Measurements from ENCODE around the gene LIME1.
"Not testable (repeated sequence)": the region's sequence is repeated elsewhere in the genome, so short reads cannot be mapped to it uniquely, and the experiment has no call there.

LIME1 gene

GRCh38 chr20:63772781-63773518 is 36.5 kb downstream of the LIME1 start:
- no peak for DNase-seq (ENCODE audit: low spot score)

GRCh38 chr20:63773571-63774241 is 37.2 kb downstream of the LIME1 start:
- DNase-seq (ENCODE audit: low spot score): no peak

- DNase-seq (ENCODE audit: low spot score): no peak
Observed at GRCh38 chr20:63774306-63774705, 37.8 kb downstream of the LIME1 start.

- DNase-seq (ENCODE audit: low spot score): peak; percentile 48
Observed at GRCh38 chr20:63775096-63775978, 38.9 kb downstream of the LIME1 start.

GRCh38 chr20:63776875-63777274 is 40.4 kb downstream of the LIME1 start:
- not testable (repeated sequence) for DNase-seq (ENCODE audit: low spot score)

- no peak for DNase-seq (ENCODE audit: low spot score)
Observed at GRCh38 chr20:63777614-63778013, 41.1 kb downstream of the LIME1 start.

- no peak for DNase-seq (ENCODE audit: low spot score)
Observed at GRCh38 chr20:63778034-63778752, 41.7 kb downstream of the LIME1 start.

- no peak for DNase-seq (ENCODE audit: low spot score)
Observed at GRCh38 chr20:63778857-63779256, 42.4 kb downstream of the LIME1 start.

- no peak for DNase-seq (ENCODE audit: low spot score)
Observed at GRCh38 chr20:63781181-63781580, 44.7 kb downstream of the LIME1 start.

GRCh38 chr20:63782051-63782471 is 45.6 kb downstream of the LIME1 start:
- no peak for DNase-seq (ENCODE audit: low spot score)

- DNase-seq (ENCODE audit: low spot score): no peak
Observed at GRCh38 chr20:63782521-63782971, 46.1 kb downstream of the LIME1 start.

GRCh38 chr20:63783970-63784369 is 47.5 kb downstream of the LIME1 start:
- DNase-seq (ENCODE audit: low spot score): no peak

GRCh38 chr20:63785691-63786131 is 49.2 kb downstream of the LIME1 start:
- peak; percentile 57 for DNase-seq (ENCODE audit: low spot score)

- no peak for DNase-seq (ENCODE audit: low spot score)
Observed at GRCh38 chr20:63787302-63787701, 50.8 kb downstream of the LIME1 start.

GRCh38 chr20:63787749-63788148 is 51.3 kb downstream of the LIME1 start:
- no peak for DNase-seq (ENCODE audit: low spot score)
